ENCODE results near the gene RPS3A. TPM values are rescaled to one million over a fixed set of nuclear protein-coding genes. Genes with fewer than 3 reads are reported as not detected.

RPS3A gene
- total and polyA plus RNA-seq, 2 of the 13 experiments (the other 11 are each of a cell fraction or from before 2014, with no cell fraction given): 3,332 to 3,626 TPM

DNA sequence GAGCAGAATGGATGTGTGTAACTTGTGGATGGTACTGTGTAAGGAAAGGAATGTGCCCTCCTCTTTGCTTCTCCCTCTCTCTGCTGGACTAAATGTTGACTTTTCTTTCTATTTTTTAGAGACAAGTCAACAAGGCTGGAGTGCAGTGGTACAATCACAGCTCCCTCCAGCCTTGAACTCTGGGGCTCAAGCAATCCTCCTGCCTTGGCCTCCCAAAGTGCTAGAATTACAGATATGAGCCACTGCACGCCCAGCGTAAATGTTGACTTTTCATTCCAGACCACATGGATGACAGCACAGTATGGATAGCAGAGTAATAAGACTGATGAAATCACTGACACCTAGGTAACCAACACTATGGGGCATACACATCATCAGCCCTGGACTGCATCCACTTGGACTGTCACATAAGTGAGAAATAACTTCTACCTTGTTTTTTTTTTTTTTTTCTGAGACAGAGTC lies 5.1 kb upstream of the RPS3A start (continued):
- TF ChIP-seq, protein P1, sequence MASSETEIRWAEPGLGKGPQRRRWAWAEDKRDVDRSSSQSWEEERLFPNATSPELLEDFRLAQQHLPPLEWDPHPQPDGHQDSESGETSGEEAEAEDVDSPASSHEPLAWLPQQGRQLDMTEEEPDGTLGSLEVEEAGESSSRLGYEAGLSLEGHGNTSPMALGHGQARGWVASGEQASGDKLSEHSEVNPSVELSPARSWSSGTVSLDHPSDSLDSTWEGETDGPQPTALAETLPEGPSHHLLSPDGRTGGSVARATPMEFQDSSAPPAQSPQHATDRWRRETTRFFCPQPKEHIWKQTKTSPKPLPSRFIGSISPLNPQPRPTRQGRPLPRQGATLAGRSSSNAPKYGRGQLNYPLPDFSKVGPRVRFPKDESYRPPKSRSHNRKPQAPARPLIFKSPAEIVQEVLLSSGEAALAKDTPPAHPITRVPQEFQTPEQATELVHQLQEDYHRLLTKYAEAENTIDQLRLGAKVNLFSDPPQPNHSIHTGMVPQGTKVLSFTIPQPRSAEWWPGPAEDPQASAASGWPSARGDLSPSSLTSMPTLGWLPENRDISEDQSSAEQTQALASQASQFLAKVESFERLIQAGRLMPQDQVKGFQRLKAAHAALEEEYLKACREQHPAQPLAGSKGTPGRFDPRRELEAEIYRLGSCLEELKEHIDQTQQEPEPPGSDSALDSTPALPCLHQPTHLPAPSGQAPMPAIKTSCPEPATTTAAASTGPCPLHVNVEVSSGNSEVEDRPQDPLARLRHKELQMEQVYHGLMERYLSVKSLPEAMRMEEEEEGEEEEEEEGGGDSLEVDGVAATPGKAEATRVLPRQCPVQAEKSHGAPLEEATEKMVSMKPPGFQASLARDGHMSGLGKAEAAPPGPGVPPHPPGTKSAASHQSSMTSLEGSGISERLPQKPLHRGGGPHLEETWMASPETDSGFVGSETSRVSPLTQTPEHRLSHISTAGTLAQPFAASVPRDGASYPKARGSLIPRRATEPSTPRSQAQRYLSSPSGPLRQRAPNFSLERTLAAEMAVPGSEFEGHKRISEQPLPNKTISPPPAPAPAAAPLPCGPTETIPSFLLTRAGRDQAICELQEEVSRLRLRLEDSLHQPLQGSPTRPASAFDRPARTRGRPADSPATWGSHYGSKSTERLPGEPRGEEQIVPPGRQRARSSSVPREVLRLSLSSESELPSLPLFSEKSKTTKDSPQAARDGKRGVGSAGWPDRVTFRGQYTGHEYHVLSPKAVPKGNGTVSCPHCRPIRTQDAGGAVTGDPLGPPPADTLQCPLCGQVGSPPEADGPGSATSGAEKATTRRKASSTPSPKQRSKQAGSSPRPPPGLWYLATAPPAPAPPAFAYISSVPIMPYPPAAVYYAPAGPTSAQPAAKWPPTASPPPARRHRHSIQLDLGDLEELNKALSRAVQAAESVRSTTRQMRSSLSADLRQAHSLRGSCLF (CRISPR knock-in tag; IDR thresholded peaks at IDR 0.05; ENCODE audit: borderline replicate concordance): no peak
- no peak for TF ChIP-seq SIN3B (IDR thresholded peaks at IDR 0.05; ENCODE audit: low read length)
- peak; percentile 100 for TF ChIP-seq ZNF770 (CRISPR knock-in tag; IDR thresholded peaks at IDR 0.05)
- 0 out of 2 replicates have a peak, but pooled peaks have one; percentile 29 for TF ChIP-seq ZNF205 (CRISPR knock-in tag; IDR thresholded peaks at IDR 0.05)
- TF ChIP-seq NR2F6 (IDR thresholded peaks at IDR 0.05): peak; percentile 45
- peak; percentile 81 for TF ChIP-seq NR2F6 (CRISPR knock-in tag; IDR thresholded peaks at IDR 0.05)
- TF ChIP-seq SP5 (CRISPR knock-in tag; IDR thresholded peaks at IDR 0.05; ENCODE audit: borderline replicate concordance, low read depth): peak; percentile 46; the same call in 1 of the 2 replicates
- peak; percentile 92 for TF ChIP-seq TEAD3 (CRISPR knock-in tag; optimal IDR thresholded peaks at IDR 0.05; ENCODE audit: borderline replicate concordance)
- TF ChIP-seq SIX1 (CRISPR knock-in tag; IDR thresholded peaks at IDR 0.05; ENCODE audit: borderline replicate concordance): peak; percentile 49; the same call in 1 of the 2 replicates
- peak; percentile 73; the same call in 1 of the 2 replicates for TF ChIP-seq ZNF121 (CRISPR knock-in tag; IDR thresholded peaks at IDR 0.05)
- TF ChIP-seq ZHX1 (CRISPR knock-in tag; IDR thresholded peaks at IDR 0.05; ENCODE audit: low read depth): 0 out of 2 replicates have a peak, but pooled peaks have one; percentile 57
- TF ChIP-seq ARHGAP35 (CRISPR knock-in tag; IDR thresholded peaks at IDR 0.05; ENCODE audit: borderline replicate concordance): no peak
- TF ChIP-seq CERS6 (CRISPR knock-in tag; IDR thresholded peaks at IDR 0.05): no peak
- peak; percentile 56; the same call in 1 of the 2 replicates for TF ChIP-seq KAT8 (CRISPR knock-in tag; IDR thresholded peaks at IDR 0.05)
- TF ChIP-seq MXD4 (CRISPR knock-in tag; IDR thresholded peaks at IDR 0.05): no peak
- peak; percentile 86 for TF ChIP-seq BCL6 (CRISPR knock-in tag; IDR thresholded peaks at IDR 0.05)
- peak; percentile 39; the same call in 1 of the 2 replicates for TF ChIP-seq FOSL2 (CRISPR knock-in tag; IDR thresholded peaks at IDR 0.05)
- TF ChIP-seq ZBTB14 (CRISPR knock-in tag; IDR thresholded peaks at IDR 0.05): no peak
- TF ChIP-seq, protein P2, sequence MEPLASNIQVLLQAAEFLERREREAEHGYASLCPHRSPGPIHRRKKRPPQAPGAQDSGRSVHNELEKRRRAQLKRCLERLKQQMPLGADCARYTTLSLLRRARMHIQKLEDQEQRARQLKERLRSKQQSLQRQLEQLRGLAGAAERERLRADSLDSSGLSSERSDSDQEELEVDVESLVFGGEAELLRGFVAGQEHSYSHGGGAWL (CRISPR knock-in tag; IDR thresholded peaks at IDR 0.05): no peak
